K562 (cell line): ENCODE data around the gene ITGAX. TPM values are rescaled to one million over a fixed set of nuclear protein-coding genes. Genes with fewer than 3 reads are reported as not detected.

ENCODE experiments used
- ATAC-seq: fragments of 200-7000 bp; cut with Tn5 transposase; 3 replicates; pipeline ENCODE4 v1.9.1; 2020; ENCODE audit warnings: moderate library complexity
- BruUV-seq: library from RNA; stranded (reverse); fragments of 400-500 nt; replicated peaks from 2 replicates; lab custom pipeline; 2021; lab: Mats Ljungman, UMichigan
- CTCF ChIA-PET: fragments of 300-600 bp; formaldehyde crosslinking; extraction: SDS; loops from one replicate; lab custom pipeline; 2021; ENCODE audit warnings: low intra/inter-chr PET ratio; lab: Yijun Ruan, JAX
- POLR2A ChIA-PET: fragments of 300-600, 350-650 bp; sonication (Branson Sonifier 250); formaldehyde crosslinking; extraction: SDS; loops from one replicate; lab custom pipeline; 2021; ENCODE audit warnings: antibody characterized with exemption, inconsistent platforms; lab: Yijun Ruan, JAX
- DNase-seq, 4 experiments: peaks; one replicate each; pipeline versions ENCODE4 v3.0.0 to v3.0.0-alpha.2; 2011 to 2018; ENCODE audit warnings: low spot score in 3 of 4, mixed read lengths in 3 of 4; ENCODE audit errors: extremely low read depth in 1 of 4
- FAIRE-seq: peaks from 2 replicates; lab custom pipeline; 2011; peaks lifted over from hg19 to GRCh38; lab: Jason Lieb, UNC
- H2AFZ ChIP-seq: 2 replicates; pipeline ENCODE4 v1.6.0; 2011; ENCODE audit warnings: low read depth, low read length, control low read depth, inconsistent platforms
- H3K27ac ChIP-seq: fragments of 200-600 bp; 3 replicates; pipeline ENCODE4 v1.8.0; 2011; ENCODE audit warnings: low read depth, mild to moderate bottlenecking, control low read depth, inconsistent platforms, low read length, moderate library complexity, mixed read lengths; ENCODE audit errors: extremely low read depth
- H3K27me3 ChIP-seq, 2 experiments: fragments of 300-600 bp in 1 of 2; 2 replicates in 1 of 2; 3 replicates in 1 of 2; pipeline versions ENCODE4 v1.6.0 to v1.8.0; 2011; ENCODE audit warnings: inconsistent platforms in 2 of 2, low read length in 2 of 2, mild to moderate bottlenecking in 1 of 2, mixed read lengths in 1 of 2, moderate library complexity in 1 of 2; ENCODE audit not compliant: control insufficient read depth in 2 of 2, insufficient read depth in 2 of 2
- H3K36me3 ChIP-seq: fragments of 300-600 bp; 3 replicates; pipeline ENCODE4 v1.8.0; 2011; ENCODE audit warnings: mild to moderate bottlenecking, low read length, inconsistent platforms; ENCODE audit not compliant: control insufficient read depth, insufficient read depth
- H3K4me1 ChIP-seq, 2 experiments: fragments of 200-600 bp in 1 of 2; replicated peaks in 1 of 2; 2 replicates in 1 of 2; 3 replicates in 1 of 2; pipeline versions ENCODE4 v1.5.1 to v1.8.0; 2011; ENCODE audit warnings: inconsistent platforms in 2 of 2, low read length in 2 of 2, mild to moderate bottlenecking in 1 of 2, mixed read lengths in 1 of 2, moderate library complexity in 1 of 2; ENCODE audit not compliant: control insufficient read depth in 2 of 2, insufficient read depth in 2 of 2
- H3K4me2 ChIP-seq: 2 replicates; pipeline ENCODE4 v1.6.1; 2011; ENCODE audit warnings: low read length, control low read depth, inconsistent platforms, mixed read lengths; ENCODE audit not compliant: insufficient read depth
- H3K4me3 ChIP-seq: fragments of 200-600 bp; sonication (generic), shearing (Covaris generic); 2 replicates; pipeline ENCODE4 v1.5.1; 2016; ENCODE audit warnings: control low read depth, inconsistent platforms
- H3K79me2 ChIP-seq: fragments of 200-600 bp; 3 replicates; pipeline ENCODE4 v1.8.0; 2011; ENCODE audit warnings: low read length, inconsistent platforms; ENCODE audit not compliant: control insufficient read depth, insufficient read depth
- H3K9ac ChIP-seq, 2 experiments: 2 replicates each; pipeline versions ENCODE4 v1.6.0 to v1.6.1; 2011; ENCODE audit warnings: low read depth in 2 of 2, low read length in 2 of 2, control low read depth in 1 of 2, inconsistent platforms in 1 of 2, mild to moderate bottlenecking in 1 of 2, mixed read lengths in 1 of 2; ENCODE audit not compliant: insufficient read depth in 1 of 2
- H3K9me1 ChIP-seq: one replicate; pipeline ENCODE4 v1.6.0; 2011; ENCODE audit warnings: inconsistent platforms, mild to moderate bottlenecking, low read length, moderate library complexity; ENCODE audit not compliant: control insufficient read depth, insufficient read depth
- H3K9me3 ChIP-seq: replicated peaks from 2 replicates; pipeline ENCODE4 v1.5.1; 2011; ENCODE audit warnings: low read depth, low read length, inconsistent platforms; ENCODE audit not compliant: control insufficient read depth, insufficient read depth
- H4K20me1 ChIP-seq: replicated peaks from 2 replicates; pipeline ENCODE4 v1.6.1; 2011; ENCODE audit warnings: low read length, inconsistent platforms, mixed read lengths; ENCODE audit not compliant: control insufficient read depth, insufficient read depth
- BMI1 ChIP-seq: fragments of 150-350 bp; IDR thresholded peaks from 2 replicates; pipeline ENCODE4 v1.6.1; 2014; ENCODE audit warnings: low read length
- MGA ChIP-seq: fragments of 450-650 bp; IDR thresholded peaks from 2 replicates; pipeline ENCODE4 v1.6.1; 2016; ENCODE audit warnings: mild to moderate bottlenecking, moderate library complexity
- MYC ChIP-seq, 2 experiments: fragments of 250-450 bp in 1 of 2; sonication (Bioruptor Pico) in 1 of 2; IDR thresholded peaks; 2 replicates each; pipeline versions ENCODE4 v1.5.1 to v1.6.1; 2012 to 2021; ENCODE audit warnings: low read depth in 2 of 2, borderline replicate concordance in 1 of 2, improper control_type of control experiment in 1 of 2, low read length in 1 of 2, mild to moderate bottlenecking in 1 of 2, moderate library complexity in 1 of 2
- RBFOX2 ChIP-seq: fragments of 200-400 bp; formaldehyde crosslinking; IDR thresholded peaks from 2 replicates; pipeline ENCODE4 v1.6.1; 2017; ENCODE audit warnings: low read depth, mild to moderate bottlenecking, low read length, moderate library complexity
- ZBTB33 ChIP-seq: sonication (generic); formaldehyde crosslinking; IDR thresholded peaks from 2 replicates; pipeline ENCODE4 v1.8.1; 2023; ENCODE audit warnings: mild to moderate bottlenecking, missing genetic modification reagents
- ZNF232 ChIP-seq: sonication (generic); formaldehyde crosslinking; IDR thresholded peaks from 2 replicates; pipeline ENCODE4 v1.8.0; 2022; ENCODE audit warnings: mild to moderate bottlenecking, missing genetic modification reagents
- WGBS: fragments of 100-300 bp; shearing (Covaris generic); methylation state at CpG from one replicate; pipeline ENCODE4 v1.1.6; 2016; ENCODE audit warnings: low coverage, mixed read lengths; ENCODE audit not compliant: insufficient coverage; ENCODE audit errors: missing lambda C conversion rate; 5-methylcytosine and 5-hydroxymethylcytosine counted together
- in situ Hi-C: fragments of 300-500 bp; cut with MboI; formaldehyde crosslinking; loops from 4 replicates; pipeline ENCODE4 v1.15.0; 2018; ENCODE audit warnings: inconsistent platforms, mixed read lengths
- intact Hi-C: fragments of 100-400 bp; cut with micrococcal nuclease; formaldehyde crosslinking; loops from 2 replicates; pipeline ENCODE4 v1.14.2; 2022
- polyA plus RNA-seq, 8 experiments: library from polyadenylated mRNA; depleted of rRNA in 4 of 8; stranded (reverse) in 5 of 8; unstranded in 3 of 8; fragments of >200 nt; fragmentation: Nextera tagmentation in 2 of 8; fragmentation: Illumina TruSeq in 1 of 8; extraction: Ambion mirVana in 2 of 8; extraction: Trizol in 1 of 8; gene quantifications; 2 replicates each; pipeline versions ENCODE4 v1.2.1 to v1.2.3, GENCODE V29; 2011 to 2014; ENCODE audit warnings: inconsistent platforms in 1 of 8, missing spikeins in 1 of 8
- total RNA-seq, 7 experiments: library from RNA; depleted of rRNA in 6 of 7; stranded (reverse); fragments of >200 nt in 6 of 7; fragmentation: Illumina TruSeq in 2 of 7; extraction: Trizol in 2 of 7; gene quantifications; 2 replicates each; pipeline versions ENCODE4 v1.2.1 to v1.2.3, GENCODE V29; 2011 to 2021; ENCODE audit warnings: low replicate concordance in 1 of 7

The ITGAX gene
- total and polyA plus RNA-seq, 9 of the 15 experiments (the other 6 are each of a cell fraction or from before 2014, with no cell fraction given): 0.03 to 0.58 (median 0.14) TPM

- intact Hi-C loops: no loop called here
- TF ChIP-seq MGA: peak; percentile 98
- TF ChIP-seq RBFOX2: 0 out of 2 replicates have a peak, but pooled peaks have one; percentile 32
- TF ChIP-seq ZBTB33: peak; percentile 53; the same call in 1 of the 2 replicates
- peak; percentile 37; the same call in 1 of the 2 replicates for TF ChIP-seq MYC (IDR thresholded peaks at IDR 0.05; ENCODE audit: low read depth, low read length)
- no peak for TF ChIP-seq MYC (CRISPR knock-in tag; IDR thresholded peaks at IDR 0.05; ENCODE audit: borderline replicate concordance, low read depth)
- no peak for TF ChIP-seq ZNF232
- TF ChIP-seq BMI1: no peak
Measured at GRCh38 chr16:31427441-31428278, 72.7 kb downstream of the ITGAX start.

More at GRCh38 chr16:31427441-31428278, 72.7 kb downstream of the ITGAX start:
- Histone ChIP-seq H3K36me3 (no peaks in the 10 kb centered on the region), H3K27ac (no peak overlapping the region), H3K27me3 (peaks cover 11 to 22% of the 10 kb centered on the region in 2 experiments; a peak in 4 of 5 replicates), H3K4me1 (peaks cover 0 to 13% of the 10 kb centered on the region in 2 experiments; a peak in 2 of 5 replicates), H3K79me2 (no peaks in the 10 kb centered on the region), H3K9me1 (no peaks in the 10 kb centered on the region), H4K20me1 (no peaks in the 10 kb centered on the region), H3K4me3 (no peak overlapping the region), H2AFZ (peak overlapping the region; percentile 73), H3K9me3 (no peaks in the 10 kb centered on the region), H3K9ac (no peak overlapping the region; a peak in 1 of 4 replicates), H3K4me2 (0 out of 2 replicates have a peak overlapping the region, but pooled peaks have one; percentile 3)
- WGBS: 56% methylated on average over 30 of the region's 83 CpGs
- FAIRE-seq: no peak
- no TSS peak for BruUV-seq
- DNase-seq: peak; percentile 63 to 89 (median 85)
- ChIA-PET CTCF (no interaction called here), POLR2A (interaction anchor here (2.2 kb wide), 1 partner anchor 15 kb away, joined by 6 read pairs; the partner anchor contains the start of gene ZNF843)
- in situ Hi-C loops: loop anchor here (25.0 kb wide), 1 partner anchor 440 kb away; the partner anchor contains the start of gene HSD3B7
- peak; percentile 51 for ATAC-seq
